ENCODE data around the gene KSR2. TPM values are rescaled to one million over a fixed set of nuclear protein-coding genes. Genes with fewer than 3 reads are reported as not detected.

The KSR2 gene
- total and polyA plus RNA-seq, 10 of the 15 experiments (the other 5 are each of a cell fraction or from before 2014, with no cell fraction given), result under 0.01 to 1.5 (median 0.01) TPM; not detected in 3

GRCh38 chr12:117538926-117539325, 429.9 kb downstream of the KSR2 start (continued):
- TF ChIP-seq MTA3 (IDR thresholded peaks at IDR 0.05; ENCODE audit: borderline replicate concordance, low read length), result no peak

- SMC1A ChIA-PET (ENCODE audit: uncharacterized antibody, unreplicated experiment), result no interaction called here
- CTCF ChIA-PET, result no interaction called here
Observed at GRCh38 chr12:117538032-117538690, 430.6 kb downstream of the KSR2 start.

GRCh38 chr12:117533687-117534086, 435.1 kb downstream of the KSR2 start:
- no peaks in the 10 kb centered on the region for H3K79me2 ChIP-seq (ENCODE audit: control insufficient read depth, insufficient read depth, low read length)
- FAIRE-seq, result no peak
- BruUV-seq (replicated peaks), result no TSS peak
- TF ChIP-seq E2F8 (IDR thresholded peaks at IDR 0.05; ENCODE audit: low read depth, partially characterized antibody) (no peak), TCF12 (IDR thresholded peaks at IDR 0.05; ENCODE audit: low read depth, low read length) (no peak), PAX8 (IDR thresholded peaks at IDR 0.05) (no peak), RBBP5 (conservative IDR thresholded peaks at IDR 0.05) (no peak), BACH1 (IDR thresholded peaks at IDR 0.05; ENCODE audit: borderline replicate concordance) (no peak), PAX5 (IDR thresholded peaks at IDR 0.05; ENCODE audit: borderline replicate concordance, low read depth, low read length) (no peak), NFXL1 (IDR thresholded peaks at IDR 0.05; ENCODE audit: borderline replicate concordance) (no peak), USF2 (IDR thresholded peaks at IDR 0.05; ENCODE audit: borderline replicate concordance, low read depth, low read length) (no peak), SUPT20H (IDR thresholded peaks at IDR 0.05; ENCODE audit: borderline replicate concordance, control insufficient read depth, low read depth, low read length) (no peak), ZNF217 (IDR thresholded peaks at IDR 0.05) (no peak), MEF2A (IDR thresholded peaks at IDR 0.05; ENCODE audit: insufficient read depth, low read depth, low read length) (no peak)

More at GRCh38 chr12:117538032-117538690, 430.6 kb downstream of the KSR2 start:
- no peaks in the 10 kb centered on the region for H3K36me3 ChIP-seq (ENCODE audit: control insufficient read depth in 2 of 2, insufficient read depth in 2 of 2, low read length in 1 of 2)
- no peaks in the 10 kb centered on the region for H4K20me1 ChIP-seq (ENCODE audit: control insufficient read depth, insufficient read depth)
- no peak overlapping the region for H2AFZ ChIP-seq (ENCODE audit: control insufficient read depth, low read depth, low read length)
- FAIRE-seq (no peak), ATAC-seq (no peak), DNase-seq (ENCODE audit: low read depth, low spot score) (no peak)
- H3K4me3 ChIP-seq, result no peak overlapping the region
- RAD21 ChIA-PET (ENCODE audit: unreplicated experiment), result no interaction called here
- no peaks in the 10 kb centered on the region for H3K4me1 ChIP-seq (ENCODE audit: control insufficient read depth, insufficient read depth, low read length)
- H3K9me3 ChIP-seq (replicated peaks; ENCODE audit: control insufficient read depth, insufficient read depth, low read length), result no peaks in the 10 kb centered on the region
- no peak overlapping the region for H3K9ac ChIP-seq (ENCODE audit: control insufficient read depth, insufficient read depth, low read length)
- intact Hi-C loops (cut with micrococcal nuclease; ENCODE audit: unreplicated experiment), result no loop called here
- POLR2A ChIA-PET, result no interaction called here
- H3K27me3 ChIP-seq (replicated peaks in 1 of 2; ENCODE audit: control insufficient read depth in 2 of 2, insufficient read depth in 2 of 2, low read length in 1 of 2), result no peaks in the 10 kb centered on the region
- no peak overlapping the region for H3K4me2 ChIP-seq (ENCODE audit: control insufficient read depth, insufficient read depth)
- BruUV-seq (replicated peaks), result no TSS peak
- WGBS (ENCODE audit: insufficient coverage, insufficient replicate concordance, low lambda C conversion rate, missing lambda C conversion rate), result 54% methylated on average over 8 of the region's 8 CpGs
- TF ChIP-seq NR2F1 (conservative IDR thresholded peaks at IDR 0.05) (no peak), ZNF217 (IDR thresholded peaks at IDR 0.05) (no peak), STAT3 (IDR thresholded peaks at IDR 0.05; ENCODE audit: low read depth, low read length) (no peak), JUNB (IDR thresholded peaks at IDR 0.05) (no peak), SMARCA5 (IDR thresholded peaks at IDR 0.05) (no peak), BACH1 (IDR thresholded peaks at IDR 0.05; ENCODE audit: borderline replicate concordance) (no peak)
- in situ Hi-C loops (cut with MboI), result no loop called here
- H3K27ac ChIP-seq (ENCODE audit: control insufficient read depth, insufficient read depth), result no peak overlapping the region
- no peaks in the 10 kb centered on the region for H3K79me2 ChIP-seq (ENCODE audit: control insufficient read depth, insufficient read depth, low read length)

More at GRCh38 chr12:117533687-117534086, 435.1 kb downstream of the KSR2 start:
- CTCF ChIA-PET, result no interaction called here
- H3K4me1 ChIP-seq (ENCODE audit: control insufficient read depth, insufficient read depth, low read length), result no peaks in the 10 kb centered on the region
- ATAC-seq (no peak), DNase-seq (ENCODE audit: low read depth, low spot score) (no peak)
- H3K9ac ChIP-seq (ENCODE audit: control insufficient read depth, insufficient read depth, low read length), result no peak overlapping the region
- no peaks in the 10 kb centered on the region for H3K36me3 ChIP-seq (ENCODE audit: control insufficient read depth in 2 of 2, insufficient read depth in 2 of 2, low read length in 1 of 2)
- H3K27me3 ChIP-seq (replicated peaks in 1 of 2; ENCODE audit: control insufficient read depth in 2 of 2, insufficient read depth in 2 of 2, low read length in 1 of 2), result no peaks in the 10 kb centered on the region
- no peak overlapping the region for H2AFZ ChIP-seq (ENCODE audit: control insufficient read depth, low read depth, low read length)
- in situ Hi-C loops (cut with MboI), result no loop called here
- SMC1A ChIA-PET (ENCODE audit: uncharacterized antibody, unreplicated experiment), result no interaction called here
- H3K9me3 ChIP-seq (replicated peaks; ENCODE audit: control insufficient read depth, insufficient read depth, low read length), result no peaks in the 10 kb centered on the region
- H3K27ac ChIP-seq (ENCODE audit: control insufficient read depth, insufficient read depth), result no peak overlapping the region
- no peak overlapping the region for H3K4me2 ChIP-seq (ENCODE audit: control insufficient read depth, insufficient read depth)
- no peaks in the 10 kb centered on the region for H4K20me1 ChIP-seq (ENCODE audit: control insufficient read depth, insufficient read depth)
- POLR2A ChIA-PET, result no interaction called here
- no peak overlapping the region for H3K4me3 ChIP-seq
- RAD21 ChIA-PET (ENCODE audit: unreplicated experiment), result no interaction called here
- WGBS (ENCODE audit: insufficient coverage, insufficient replicate concordance, low lambda C conversion rate, missing lambda C conversion rate), result 9% methylated on average over 6 of the region's 6 CpGs
- intact Hi-C loops (cut with micrococcal nuclease; ENCODE audit: unreplicated experiment), result no loop called here

All from GM12878 (cell line).